GOT3 (cell line): ENCODE measurements around the gene LDLRAD4.

ENCODE experiments used
- DNase-seq: peaks from one replicate; lab custom pipeline; 2025; ENCODE audit warnings: mixed read lengths; lab: John Stamatoyannopoulos, UW

LDLRAD4 gene

DNA sequence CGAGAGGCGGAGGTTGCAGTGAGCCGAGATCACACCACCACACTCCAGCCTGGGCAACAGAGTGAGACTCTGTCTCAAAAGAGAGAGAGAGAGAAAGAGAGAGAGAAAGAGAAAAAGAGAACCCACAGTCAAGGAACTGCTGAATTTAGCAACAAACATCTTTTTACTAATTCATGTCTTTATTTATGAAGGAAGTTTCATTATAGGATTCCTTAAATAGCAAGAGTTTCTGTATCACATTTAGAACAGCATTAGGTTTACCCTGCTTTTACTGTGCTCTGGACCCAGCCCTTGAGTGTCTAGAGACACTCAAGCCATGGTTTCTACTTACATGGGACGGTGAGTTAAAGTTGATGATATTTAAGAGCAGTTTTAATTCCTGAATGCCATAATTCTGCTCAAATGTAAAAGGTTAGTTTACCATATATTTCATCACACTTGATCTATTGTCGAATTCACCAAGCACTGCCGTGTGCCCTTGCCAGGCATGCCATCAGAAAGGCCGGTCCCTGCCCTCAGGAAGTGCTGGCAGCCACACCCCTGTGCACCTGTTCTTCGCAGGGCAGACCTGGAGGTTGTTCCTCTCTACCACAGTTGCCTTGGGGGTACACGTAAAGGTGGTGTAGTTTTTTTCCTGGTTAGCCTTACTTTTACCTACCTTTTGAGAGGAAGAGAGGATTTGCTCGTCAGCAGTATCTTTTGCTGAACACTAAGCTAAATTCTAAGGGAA, 153.3 kb downstream of the LDLRAD4 start:
- no peak for DNase-seq

DNA sequence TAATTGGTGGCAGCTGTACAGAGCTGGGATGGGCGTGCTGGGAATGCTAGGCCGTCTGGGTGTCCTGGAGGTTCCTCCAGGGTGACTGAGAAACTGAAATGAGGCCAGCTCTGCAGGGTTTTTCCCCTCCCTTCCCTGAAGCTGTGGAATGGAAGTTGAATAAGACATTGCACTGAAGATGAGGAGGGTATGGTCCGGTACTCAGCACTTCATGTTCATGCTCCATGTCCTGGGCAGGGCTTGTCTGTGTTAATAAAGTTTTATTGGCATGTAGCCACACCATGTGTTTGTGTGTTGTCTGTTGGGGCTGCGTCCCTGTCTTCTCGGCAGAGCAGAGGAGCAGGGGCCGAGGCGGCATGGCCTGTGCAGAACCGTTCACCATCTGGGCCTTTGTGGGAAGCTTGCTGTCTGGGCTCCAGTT, 154.0 kb downstream of the LDLRAD4 start:
- no peak for DNase-seq

DNA sequence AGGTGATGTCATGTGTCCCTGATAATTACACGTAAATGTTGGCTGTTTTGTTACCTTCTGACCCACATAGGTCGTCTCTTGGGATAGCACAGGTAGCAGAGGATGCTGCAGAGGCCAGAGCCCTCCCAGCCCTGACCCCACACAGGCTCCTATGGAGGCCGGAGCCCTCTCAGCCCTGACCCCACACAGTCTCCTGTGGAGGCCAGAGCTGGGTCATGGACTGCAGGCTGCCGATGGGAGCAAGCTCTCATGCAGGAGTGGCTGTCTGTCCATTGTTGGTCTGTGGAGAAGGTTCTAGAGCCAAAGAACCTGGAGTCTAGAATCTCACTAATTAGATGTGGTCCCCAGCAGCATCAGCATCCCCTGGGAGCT, 155.5 kb downstream of the LDLRAD4 start:
- no peak for DNase-seq

DNA sequence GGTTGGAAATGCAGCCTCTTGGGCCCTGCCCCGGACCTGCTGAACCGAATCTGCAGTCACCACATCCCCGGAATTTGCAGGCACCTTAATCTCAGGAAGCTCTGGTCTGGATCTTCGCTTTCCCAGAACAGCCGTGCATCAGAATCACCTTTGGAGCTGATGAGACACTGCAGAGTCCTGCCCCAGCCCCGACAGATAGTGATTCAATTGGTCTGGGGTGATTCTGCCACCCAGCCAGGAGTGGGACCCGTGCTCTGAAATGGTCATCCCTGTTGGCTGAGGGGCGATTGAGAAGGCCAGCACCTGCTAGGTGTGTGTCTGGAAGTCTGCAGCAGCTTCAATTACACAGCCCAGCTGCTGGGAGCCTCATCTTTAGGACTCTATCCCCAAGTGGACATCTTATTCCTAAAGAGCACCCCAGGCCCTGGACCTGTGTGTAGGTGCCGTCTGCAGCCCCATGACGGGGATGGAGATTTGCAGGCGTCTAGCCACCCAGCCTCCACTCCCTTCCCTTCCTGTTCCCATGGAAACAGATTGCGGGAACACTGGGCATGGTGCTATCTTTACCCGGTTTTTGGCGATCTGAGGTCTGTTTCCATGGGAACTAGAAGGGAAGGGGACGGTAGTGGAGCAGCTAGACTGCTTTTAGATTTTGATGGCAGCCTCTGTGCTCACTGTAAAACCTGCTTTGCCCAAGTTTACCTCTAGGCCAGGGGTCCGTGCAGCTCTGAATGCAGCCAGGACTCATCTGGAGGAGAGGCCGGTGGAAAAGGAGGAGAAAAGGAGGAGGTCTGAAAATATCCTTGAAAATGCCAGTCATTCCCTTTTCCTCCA, 156.1 kb downstream of the LDLRAD4 start:
- no peak for DNase-seq

DNA sequence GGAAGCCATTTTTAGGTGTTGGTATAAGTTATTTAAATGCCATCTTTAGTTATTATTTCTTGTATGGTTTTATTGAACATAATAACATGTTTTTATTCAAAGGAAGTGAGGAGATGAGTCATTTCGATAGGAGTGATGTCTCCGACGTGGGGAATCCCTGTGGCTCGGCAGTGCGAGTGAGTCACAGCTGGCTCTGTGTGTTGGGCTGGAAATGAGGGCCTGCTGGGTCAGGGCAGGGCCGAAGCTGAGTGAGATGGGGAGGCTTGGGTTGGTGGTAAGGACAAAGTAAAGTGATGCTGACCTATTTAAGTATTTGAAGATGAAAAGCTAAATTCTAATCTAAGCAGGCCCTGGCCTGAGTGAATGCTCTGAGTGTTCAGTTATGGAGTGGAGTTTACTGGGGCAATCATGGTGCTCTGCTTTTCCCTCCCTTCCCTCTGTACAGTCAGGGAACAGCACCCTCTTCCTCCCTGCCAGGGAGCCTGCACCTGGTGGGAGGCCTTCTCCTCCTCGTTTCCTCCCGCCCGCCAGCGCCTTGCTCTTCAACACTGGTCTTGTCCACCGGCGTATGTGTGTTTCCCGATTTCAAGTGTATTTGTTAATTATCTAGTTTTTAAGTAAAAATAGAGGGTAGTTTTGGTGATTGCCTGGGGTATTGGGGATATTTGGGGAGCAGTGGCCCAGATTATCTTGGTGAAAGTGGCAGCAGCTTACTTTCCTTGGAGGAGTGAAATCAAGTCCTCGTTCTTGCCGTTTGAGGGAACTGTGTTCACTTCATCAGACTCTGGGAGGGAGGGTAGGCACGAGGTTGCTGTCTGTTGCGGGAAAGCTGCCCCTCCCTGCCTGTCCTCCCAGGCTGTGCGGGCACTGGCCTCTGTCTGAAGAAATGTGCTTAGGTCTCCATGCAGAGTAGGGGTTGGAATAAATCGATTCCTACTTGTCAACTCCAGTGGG, 157.0 kb downstream of the LDLRAD4 start:
- DNase-seq: peak; percentile 8

DNA sequence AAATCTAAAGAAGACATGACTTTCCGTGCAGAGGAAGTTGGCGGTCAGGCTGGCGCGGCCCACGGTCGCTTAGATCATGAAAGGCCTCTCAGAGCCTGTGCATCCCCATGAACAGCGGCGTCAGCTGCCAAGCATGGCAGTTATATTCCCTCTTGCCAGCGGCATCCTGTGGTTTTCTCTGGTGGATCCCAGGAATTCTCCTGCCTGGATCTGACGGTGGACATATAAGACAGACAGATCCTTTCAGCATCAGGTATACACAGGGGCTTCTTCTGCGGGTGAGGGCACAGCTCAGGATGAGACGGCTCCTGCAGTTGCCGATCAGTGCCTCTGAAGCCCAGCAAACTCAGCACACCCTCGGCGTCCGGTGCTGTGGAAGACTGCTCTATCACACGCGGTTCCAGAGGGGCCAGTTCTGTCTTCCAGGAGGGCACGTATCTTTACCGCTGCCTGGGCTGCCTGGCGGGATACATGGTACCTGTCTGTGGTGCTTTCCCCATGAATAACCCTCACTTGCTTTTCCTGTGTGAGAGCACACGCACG, 157.8 kb downstream of the LDLRAD4 start:
- no peak for DNase-seq

DNA sequence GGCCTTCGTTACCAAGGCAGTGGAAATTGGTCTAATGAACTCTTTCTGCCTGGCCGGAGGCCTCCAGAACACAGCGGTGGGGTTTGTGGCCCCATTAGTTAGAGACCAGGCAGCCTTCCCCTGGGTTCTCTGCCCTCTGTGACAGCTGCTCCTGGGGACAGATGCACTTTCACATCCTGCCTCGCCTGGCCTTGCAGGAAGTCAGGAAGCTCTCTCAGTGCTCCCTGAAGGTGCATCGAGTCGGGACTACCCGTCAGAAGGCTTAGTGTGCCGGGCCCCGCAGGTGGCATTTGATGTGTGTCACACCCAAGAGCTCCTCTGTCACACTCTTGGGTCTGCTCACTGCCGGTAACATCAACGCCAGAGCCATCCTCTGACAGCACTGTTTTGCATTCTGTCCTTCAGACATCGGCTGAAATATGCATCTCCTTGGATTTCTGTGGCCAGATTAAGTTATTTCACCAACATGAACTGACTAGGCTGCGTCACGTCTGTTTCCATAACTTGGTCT, 158.3 kb downstream of the LDLRAD4 start:
- no peak for DNase-seq

DNA sequence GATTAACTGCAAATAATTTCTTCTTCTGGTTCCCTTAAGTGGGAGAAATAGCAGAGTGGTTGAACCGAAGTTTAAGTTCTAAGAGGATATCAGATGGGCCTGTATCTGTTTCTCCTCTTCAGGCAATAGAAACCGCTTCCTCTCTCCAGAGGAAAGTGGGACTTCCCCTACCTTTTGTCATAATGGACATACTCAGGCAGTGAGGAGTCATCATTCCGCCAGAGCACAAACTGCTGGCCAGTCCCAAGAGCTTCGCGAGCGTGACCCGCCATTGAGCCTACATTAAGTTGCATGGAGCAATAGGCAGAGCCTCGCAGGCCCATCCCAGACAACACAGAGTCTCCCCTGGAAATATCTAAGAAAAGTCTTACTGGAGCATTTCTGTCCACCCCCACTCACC, 158.9 kb downstream of the LDLRAD4 start:
- DNase-seq: no peak

DNA sequence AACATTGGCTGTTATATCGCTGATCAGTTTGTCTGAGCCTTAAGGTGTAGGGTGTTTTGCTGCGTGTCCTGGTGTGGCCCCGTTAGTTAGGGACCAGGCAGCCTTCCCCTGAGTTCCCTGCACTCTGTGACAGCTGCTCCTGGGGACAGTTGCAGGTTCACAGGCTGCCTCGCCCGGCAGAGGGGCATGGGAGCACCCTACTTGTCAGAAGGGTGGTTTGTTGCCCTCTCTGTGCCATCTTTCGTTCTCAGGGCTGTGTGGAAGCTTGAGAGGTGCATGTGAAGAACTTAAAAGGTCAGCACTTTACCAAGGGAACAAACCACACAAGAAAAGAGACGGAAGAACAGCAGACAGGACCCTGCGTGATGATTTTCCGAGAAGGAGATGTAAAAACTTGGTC, 159.6 kb downstream of the LDLRAD4 start:
- DNase-seq: no peak

DNA sequence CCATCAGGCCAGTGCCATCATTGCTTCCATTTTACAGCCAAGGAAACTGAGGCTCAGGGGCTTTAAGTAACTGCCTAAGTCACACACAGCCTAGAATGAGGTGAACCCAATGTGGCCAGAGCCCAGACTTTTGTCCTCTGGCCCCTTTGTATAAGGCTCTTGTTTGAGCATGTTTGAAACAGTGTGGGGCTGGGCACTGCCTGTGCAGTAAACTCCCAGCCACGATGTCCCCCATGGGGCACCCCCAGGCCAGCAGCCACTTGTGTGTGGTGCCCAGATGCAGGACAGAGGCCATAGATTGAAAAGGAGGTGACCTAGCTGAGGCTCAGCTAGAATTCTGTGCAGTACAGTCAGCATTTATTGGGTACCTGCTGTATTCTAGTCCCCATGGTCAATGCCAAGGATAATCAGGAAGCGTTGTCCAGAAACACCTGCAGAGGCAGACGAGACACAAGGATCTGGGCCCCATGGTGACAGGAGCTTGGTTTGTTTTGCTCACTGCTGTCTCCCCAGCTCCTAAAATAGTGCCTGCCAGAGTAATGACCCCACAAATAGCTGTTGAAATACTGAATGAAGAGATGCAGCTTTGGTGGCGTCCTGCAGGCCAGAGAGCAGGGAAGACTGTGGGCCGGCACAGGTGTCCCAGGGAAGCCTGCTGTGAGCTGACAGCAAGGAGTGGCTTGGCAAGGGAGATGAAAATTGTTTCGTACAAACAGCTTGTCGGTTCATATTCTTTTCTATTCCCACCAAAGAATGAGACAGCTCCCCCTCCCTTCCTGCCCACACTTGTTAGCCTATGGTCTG, 160.7 kb downstream of the LDLRAD4 start:
- no peak for DNase-seq

DNA sequence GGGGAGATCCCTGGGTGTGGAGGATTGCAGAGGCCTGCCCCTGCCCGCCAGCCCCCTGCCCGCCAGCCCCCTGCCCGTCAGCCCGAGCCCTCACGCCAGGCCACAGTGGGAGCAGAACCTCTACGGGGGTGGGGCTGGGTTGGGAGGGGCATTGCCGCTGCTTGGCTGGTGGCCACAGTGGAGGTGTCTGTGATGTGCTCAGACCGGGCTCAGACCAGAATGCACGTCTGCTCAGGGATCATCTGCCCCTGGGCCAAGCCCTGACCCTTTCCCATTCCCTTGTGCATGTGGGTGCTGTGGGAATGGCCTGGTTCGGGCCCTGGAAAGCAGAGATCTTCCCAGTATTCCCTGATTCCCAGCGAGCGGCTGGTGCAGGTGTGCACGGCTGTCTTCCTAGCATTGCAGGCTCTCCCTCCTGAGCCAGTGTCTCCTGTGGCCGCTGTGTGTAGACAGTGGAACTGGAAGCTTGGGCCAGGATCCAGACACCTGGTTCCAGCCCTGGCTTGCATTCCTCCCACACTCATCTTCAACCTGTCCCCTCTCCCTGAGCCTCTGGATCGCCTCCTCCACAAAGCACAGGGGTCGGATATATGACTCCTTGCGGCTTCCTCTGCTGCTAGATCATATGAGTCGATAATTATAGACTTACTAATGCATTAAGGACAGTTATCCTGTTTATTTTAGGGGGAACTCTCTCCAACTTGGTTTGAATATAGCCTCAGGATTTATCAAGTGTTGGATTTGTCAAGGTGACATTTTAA, 161.6 kb downstream of the LDLRAD4 start:
- no peak for DNase-seq

DNA sequence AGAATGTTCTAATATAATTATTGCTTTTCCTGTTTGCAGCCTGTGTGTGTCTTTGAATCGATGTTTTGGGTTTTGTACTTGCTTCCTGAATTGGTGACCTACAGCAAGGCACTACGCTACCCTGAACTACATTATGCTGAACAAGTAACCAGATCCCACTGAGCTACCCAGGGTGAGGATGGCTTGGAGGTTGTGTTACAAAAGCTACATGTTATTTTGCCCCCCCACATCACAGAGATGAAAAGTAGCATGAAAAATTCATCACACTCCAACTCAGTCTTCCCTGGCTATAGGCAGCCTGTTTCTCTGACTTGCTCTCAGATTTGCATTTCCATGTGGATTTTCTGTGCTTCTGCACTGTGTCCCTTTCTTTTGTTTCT, 162.1 kb downstream of the LDLRAD4 start:
- DNase-seq: no peak

DNA sequence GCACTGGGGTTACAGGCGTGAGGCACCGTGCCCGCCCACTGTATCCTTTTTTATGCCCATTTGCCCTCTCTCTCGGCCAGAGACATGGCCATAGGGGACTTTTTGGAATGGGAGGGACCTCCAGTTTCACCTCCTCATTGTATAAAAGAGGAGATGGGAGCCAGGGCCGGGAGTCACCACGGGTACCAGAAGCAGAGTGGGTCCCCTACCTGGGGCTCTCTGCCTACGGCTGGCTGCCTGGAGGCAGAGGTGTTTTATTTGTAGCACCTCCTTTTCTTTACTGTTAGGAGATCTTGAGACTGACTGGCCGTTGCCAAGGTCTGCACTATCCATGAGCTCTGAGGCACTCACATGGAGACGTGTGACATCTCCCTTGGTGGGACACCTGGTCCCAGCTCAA, 162.8 kb downstream of the LDLRAD4 start:
- no peak for DNase-seq

DNA sequence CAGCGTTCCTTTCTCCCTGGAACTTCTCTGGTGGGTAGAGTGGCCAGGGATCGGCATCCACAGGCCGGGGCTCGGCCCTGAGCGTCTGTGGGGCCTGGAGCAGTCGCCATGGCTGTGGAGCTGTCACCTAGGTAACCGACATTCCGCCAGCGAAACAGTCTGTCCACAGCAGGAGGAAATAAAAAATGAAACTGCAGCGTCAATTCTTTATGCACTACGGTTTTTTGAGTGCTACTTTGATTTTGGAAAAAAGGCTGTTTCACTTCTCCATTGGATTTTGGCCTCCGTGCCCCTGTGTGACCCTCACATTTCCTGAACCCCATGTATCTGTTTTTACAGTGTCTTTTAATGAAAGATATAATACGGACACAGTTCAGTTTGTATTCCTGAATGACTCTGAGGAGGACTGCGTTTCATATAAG, 163.4 kb downstream of the LDLRAD4 start:
- DNase-seq: no peak

DNA sequence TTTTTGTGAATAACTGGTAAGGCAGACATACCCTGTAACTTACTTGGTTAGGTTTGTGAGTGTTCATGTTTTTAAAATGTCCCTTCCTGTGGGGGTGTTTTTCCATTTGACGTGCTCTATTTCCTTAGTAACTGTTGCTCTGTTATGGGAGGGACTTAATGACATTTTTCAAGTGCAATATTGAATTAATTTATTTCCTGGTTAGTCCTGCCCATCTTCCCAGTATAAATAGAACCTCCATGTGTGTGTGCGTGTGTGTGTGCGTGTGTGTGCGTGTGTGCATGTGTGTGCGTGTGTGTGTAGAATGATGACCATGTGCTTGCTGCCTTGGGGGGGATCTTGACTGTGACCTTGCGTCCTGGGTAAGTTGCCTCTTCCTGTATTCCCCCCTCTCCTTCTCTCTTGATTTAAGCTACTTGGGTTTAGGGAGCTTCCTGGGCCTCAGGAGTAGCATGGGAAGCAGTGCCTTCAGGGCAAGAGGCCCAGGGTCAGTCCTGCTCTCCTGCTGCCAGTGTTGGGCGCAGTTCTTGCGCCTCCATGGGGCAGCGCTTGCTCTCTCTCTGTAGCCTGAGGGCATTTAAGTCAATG, 163.9 kb downstream of the LDLRAD4 start:
- no peak for DNase-seq

DNA sequence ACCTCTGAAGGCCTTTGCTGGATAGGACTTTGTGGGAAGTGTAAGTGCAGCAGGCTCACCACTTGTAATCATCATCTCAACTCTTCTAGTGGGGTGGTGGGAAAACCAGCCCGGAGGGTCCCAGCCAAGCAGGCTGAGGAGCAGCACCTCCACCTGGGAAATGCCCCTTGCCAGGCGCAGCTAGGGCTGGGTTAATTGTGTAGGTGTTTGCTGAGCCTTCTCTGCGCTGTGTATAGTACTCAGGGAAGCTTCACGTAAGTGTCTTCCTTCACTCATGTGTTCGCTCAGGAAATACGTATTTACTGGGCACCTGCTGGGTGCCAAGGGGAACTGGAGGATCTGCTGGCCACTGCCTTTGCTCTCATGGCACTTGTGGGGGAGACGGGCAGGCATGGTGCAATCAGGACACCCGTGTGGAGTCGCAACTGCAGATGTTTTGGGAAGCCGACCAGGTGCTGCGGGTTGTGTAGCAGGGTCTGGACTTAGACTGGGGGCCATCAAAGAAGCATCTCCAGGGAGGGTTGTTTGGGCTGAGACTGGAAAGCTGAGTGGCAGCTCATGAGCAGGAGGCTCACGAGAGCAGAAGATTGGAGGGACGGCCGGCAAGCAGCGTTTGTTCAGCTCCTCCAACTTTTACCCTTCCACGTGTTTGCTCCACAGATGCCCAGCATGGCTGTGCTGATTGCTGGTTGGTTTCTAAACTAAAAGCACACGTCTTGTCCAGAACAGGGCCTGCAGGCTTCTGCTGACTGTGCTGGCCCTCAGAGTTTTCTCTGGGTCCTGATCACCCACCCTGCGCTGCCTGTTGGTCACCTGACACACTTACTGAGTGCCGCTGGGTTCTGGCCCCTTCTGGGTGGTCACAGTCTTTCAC, 164.6 kb downstream of the LDLRAD4 start:
- no peak for DNase-seq

DNA sequence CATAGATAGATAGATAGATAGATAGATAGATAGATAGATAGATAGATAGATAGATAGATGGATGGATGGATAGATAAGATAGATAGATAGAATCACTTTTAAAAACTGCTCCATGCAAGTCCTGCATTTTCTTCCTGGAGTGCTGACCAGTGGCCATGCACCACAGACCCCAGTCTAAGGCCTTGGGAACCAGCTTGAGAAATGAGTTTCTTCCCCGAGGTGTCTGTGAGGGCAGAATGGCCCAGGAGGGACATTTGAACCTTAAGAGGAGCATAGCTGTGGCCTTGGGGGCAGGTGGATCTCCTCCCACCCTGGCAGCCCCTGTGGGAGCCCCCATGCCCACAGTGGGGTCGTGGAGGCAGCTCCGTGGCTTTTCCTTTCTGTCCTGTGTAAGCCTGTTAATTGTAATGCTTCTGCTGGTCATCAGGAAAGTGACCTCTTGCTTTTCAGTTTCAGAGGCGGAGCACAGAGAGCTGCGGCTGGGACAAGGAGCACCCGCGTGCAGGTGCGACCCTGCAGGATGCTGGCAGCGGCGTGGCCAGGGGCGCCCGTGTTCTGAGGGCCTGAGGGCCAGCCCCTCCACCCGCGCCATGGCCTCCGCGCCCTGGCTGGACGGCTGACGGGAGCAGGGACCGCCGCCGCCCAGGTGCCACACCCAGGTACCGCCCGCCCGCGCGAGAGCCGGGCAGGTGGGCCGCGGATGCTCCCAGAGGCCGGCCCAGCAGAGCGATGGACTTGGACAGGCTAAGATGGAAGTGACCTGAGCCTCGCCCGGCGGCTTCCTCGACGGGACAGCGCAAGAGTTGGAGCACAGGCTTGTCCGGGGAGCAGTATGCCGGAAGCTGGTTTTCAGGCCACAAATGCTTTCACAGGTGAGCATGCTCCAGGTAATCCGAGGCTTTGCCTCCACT, 168.6 kb downstream of the LDLRAD4 start:
- DNase-seq: no peak
